GM12891 (cell line): ENCODE measurements around the gene TTC13.

Experiments
- DNase-seq: peaks from one replicate; pipeline ENCODE4 v3.0.0; 2011; ENCODE audit warnings: low spot score; ENCODE audit not compliant: insufficient read length
- FAIRE-seq: peaks from 2 replicates; lab custom pipeline; 2011; peaks lifted over from hg19 to GRCh38; lab: Jason Lieb, UNC
- PAX5 ChIP-seq: IDR thresholded peaks from 2 replicates; pipeline ENCODE4 v1.6.1; 2011; ENCODE audit warnings: low read length, moderate library complexity, mild to moderate bottlenecking; ENCODE audit not compliant: insufficient read depth, severe bottlenecking
- POLR2A ChIP-seq: IDR thresholded peaks from 2 replicates; pipeline ENCODE4 v1.6.1; 2011; ENCODE audit warnings: low read depth, low read length, control low read depth
- POLR2AphosphoS5 ChIP-seq: IDR thresholded peaks from 2 replicates; pipeline ENCODE4 v1.6.1; 2011; ENCODE audit warnings: low read depth, low read length, control low read depth
- POU2F2 ChIP-seq: IDR thresholded peaks from 2 replicates; pipeline ENCODE4 v1.6.1; 2011; ENCODE audit warnings: low read depth, mild to moderate bottlenecking, control low read depth, low read length, moderate library complexity
- SPI1 ChIP-seq: IDR thresholded peaks from 2 replicates; pipeline ENCODE4 v1.6.1; 2011; ENCODE audit warnings: low read depth, low read length, control low read depth
- TAF1 ChIP-seq: IDR thresholded peaks from 2 replicates; pipeline ENCODE4 v1.6.1; 2011; ENCODE audit warnings: low read depth, low read length, control low read depth

The TTC13 gene

GRCh38 chr1:230977761-230978490, 735 bp downstream of the TTC13 start:
- FAIRE-seq, result no peak
- no peak for TF ChIP-seq SPI1
- TF ChIP-seq POLR2AphosphoS5, result no peak
- no peak for TF ChIP-seq PAX5
- TF ChIP-seq POLR2A, result no peak
- no peak for TF ChIP-seq POU2F2
- TF ChIP-seq TAF1, result no peak
- DNase-seq, result peak; percentile 14

DNA sequence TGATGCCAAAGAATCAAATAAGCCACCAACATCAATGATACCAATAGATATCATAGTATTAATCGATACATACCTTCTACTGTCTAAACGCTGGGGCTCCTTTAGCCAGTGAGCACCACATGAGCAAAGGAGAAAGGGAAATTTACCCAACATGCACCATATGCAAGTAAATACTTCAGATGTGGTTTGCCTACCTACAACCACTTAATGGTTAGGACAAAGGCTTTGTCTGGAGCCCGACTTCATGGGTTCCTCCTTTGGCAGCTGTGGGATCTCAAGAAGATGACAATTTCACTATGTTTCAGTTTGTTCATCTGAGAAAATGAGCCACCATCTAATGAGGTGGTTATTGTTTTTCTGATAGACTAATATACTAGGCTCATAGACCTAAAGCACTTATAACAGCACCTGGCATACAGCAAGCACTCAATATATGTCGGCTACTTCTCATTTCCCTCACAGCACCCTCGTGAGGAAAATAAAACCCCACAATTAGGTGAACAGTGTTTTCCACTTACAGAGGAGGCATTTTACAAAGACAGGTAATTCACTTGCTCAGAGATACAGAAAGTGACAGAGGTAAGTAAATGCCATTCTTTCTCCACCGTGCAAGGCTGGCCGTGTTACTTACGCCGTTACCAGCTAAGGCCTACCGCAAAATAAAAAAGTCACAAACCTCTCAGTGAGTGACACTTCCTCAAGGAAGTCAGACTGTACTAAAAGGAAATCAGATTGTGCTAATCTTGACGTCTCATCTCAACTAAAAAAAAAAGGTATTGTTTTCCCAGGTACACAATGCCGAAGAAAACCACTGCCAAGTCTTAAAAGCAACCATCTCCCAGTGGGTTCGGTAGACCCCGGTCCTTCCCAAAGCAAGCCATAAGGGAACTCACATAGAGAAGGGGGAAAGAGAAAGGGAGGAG, 1.6 kb downstream of the TTC13 start:
- TF ChIP-seq PAX5 (no peak), SPI1 (peak; percentile 49)
- FAIRE-seq (peak; percentile 77), DNase-seq (no peak)

GRCh38 chr1:230976360-230976759, 2.3 kb downstream of the TTC13 start:
- DNase-seq (no peak), FAIRE-seq (no peak)
- TF ChIP-seq TAF1, result no peak
- no peak for TF ChIP-seq POU2F2
- TF ChIP-seq SPI1, result no peak
- TF ChIP-seq PAX5, result no peak
- no peak for TF ChIP-seq POLR2A
- TF ChIP-seq POLR2AphosphoS5, result no peak

- FAIRE-seq (no peak), DNase-seq (no peak)
- no peak for TF ChIP-seq POLR2A
- TF ChIP-seq TAF1, result no peak
- TF ChIP-seq SPI1, result no peak
These were observed 3.0 kb downstream of the TTC13 start for GRCh38 chr1:230975636-230976035.

DNA sequence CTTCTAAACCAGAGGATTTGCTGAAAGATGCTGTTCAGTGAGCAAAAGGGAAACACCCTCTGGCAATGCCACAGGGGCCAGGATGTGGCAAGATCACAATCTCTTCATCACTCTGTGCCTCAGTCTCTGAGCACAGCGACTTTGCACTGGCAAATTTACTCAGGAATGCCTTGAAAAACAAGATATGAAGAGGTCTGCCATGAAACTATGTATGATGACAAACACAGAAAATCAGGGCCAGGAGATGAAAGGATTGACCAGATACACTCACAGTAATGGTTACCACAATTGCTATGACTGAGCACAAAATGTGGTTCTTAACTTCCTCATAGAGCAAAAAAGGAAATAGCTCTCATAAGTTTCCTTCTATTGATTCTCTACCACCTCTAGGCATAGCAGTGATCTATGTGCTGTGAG, 5.8 kb downstream of the TTC13 start:
- DNase-seq (peak; percentile 20), FAIRE-seq (peak; percentile 86)
- no peak for TF ChIP-seq SPI1
- no peak for TF ChIP-seq POLR2A
- no peak for TF ChIP-seq POLR2AphosphoS5
- TF ChIP-seq PAX5, result no peak
- TF ChIP-seq TAF1, result no peak
- no peak for TF ChIP-seq POU2F2

DNA sequence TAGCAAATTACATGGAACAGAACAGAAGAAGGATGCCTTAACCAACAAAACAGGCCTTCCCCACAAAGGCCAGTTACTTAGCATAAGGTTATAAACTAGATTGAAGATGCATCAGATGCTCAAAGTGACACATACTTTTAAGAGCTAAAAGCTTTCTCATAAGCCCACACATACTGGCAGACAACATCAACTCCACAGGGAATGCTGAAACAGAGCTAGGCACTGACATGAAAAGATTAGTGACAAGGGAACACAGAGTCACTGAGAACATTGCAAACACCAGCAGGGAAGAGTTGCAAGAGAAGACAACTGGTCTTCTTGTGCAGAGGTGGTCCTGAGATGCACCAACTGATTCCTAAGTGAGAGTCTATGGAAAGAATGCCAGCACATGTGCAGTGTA, 6.9 kb downstream of the TTC13 start:
- TF ChIP-seq POLR2AphosphoS5, result no peak
- no peak for TF ChIP-seq SPI1
- no peak for TF ChIP-seq POU2F2
- TF ChIP-seq PAX5, result no peak
- no peak for TF ChIP-seq POLR2A
- no peak for TF ChIP-seq TAF1
- DNase-seq (no peak), FAIRE-seq (no peak)

GRCh38 chr1:230970432-230970831, 8.2 kb downstream of the TTC13 start:
- FAIRE-seq (no peak), DNase-seq (no peak)
- TF ChIP-seq PAX5 (no peak), POLR2AphosphoS5 (no peak), POLR2A (no peak), SPI1 (no peak), TAF1 (no peak)

- TF ChIP-seq PAX5 (no peak), POU2F2 (no peak), POLR2A (no peak), SPI1 (no peak), TAF1 (no peak), POLR2AphosphoS5 (no peak)
- DNase-seq (no peak), FAIRE-seq (no peak)
These were observed 12.2 kb downstream of the TTC13 start for GRCh38 chr1:230966358-230966873.

DNA sequence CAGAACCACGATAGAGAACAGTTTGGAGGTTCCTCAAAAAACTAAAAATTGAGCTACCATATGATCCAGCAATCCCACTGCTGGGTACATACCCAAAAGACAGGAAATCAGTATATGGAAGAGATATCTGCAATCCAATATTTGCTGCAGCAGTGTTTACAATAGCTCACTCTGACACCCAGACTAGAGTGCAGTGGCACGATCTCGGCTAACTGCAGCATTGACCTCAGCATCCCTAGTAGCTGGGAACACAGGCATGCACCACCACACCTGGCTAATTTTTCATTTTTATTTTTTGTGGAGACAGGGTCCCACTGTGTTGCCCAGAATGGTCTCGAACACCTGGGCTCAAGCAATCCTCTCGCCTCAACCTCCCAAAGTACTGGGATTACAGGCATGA, 13.1 kb downstream of the TTC13 start:
- FAIRE-seq, result no peak
- TF ChIP-seq TAF1 (no peak), PAX5 (no peak), POLR2AphosphoS5 (no peak), POLR2A (no peak), SPI1 (no peak), POU2F2 (no peak)

More for the DNA sequence above, 13.1 kb downstream of the TTC13 start:
- no peak for DNase-seq
